Chondrocyte (in vitro differentiated cells): ENCODE measurements around the gene CPED1. TPM values are rescaled to one million over a fixed set of nuclear protein-coding genes. Genes with fewer than 3 reads are reported as not detected.
A peak's percentile ranks its signal among the peaks of the same experiment; 100 is the strongest.

ENCODE experiments used
- DNase-seq: peaks from one replicate; pipeline ENCODE4 v3.0.0; 2021; ENCODE audit warnings: mixed read lengths, low spot score
- H3K27ac Mint-ChIP-seq: one replicate; pipeline ENCODE4 v1.8.0; 2021; ENCODE audit warnings: mild to moderate bottlenecking, moderate library complexity, mixed read lengths; ENCODE audit not compliant: unreplicated experiment
- H3K27me3 Mint-ChIP-seq: 2 replicates; pipeline ENCODE4 v1.8.0; 2021; ENCODE audit warnings: low read depth, mixed read lengths
- H3K36me3 Mint-ChIP-seq: 2 replicates; pipeline ENCODE4 v1.8.0; 2021; ENCODE audit warnings: low read depth, mixed read lengths
- H3K4me1 Mint-ChIP-seq: 2 replicates; pipeline ENCODE4 v1.8.0; 2021; ENCODE audit warnings: low read depth, mild to moderate bottlenecking, mixed read lengths
- H3K4me3 Mint-ChIP-seq: one replicate; pipeline ENCODE4 v1.8.0; 2021; ENCODE audit warnings: mild to moderate bottlenecking, moderate library complexity, mixed read lengths; ENCODE audit not compliant: unreplicated experiment
- H3K9me3 Mint-ChIP-seq: 2 replicates; pipeline ENCODE4 v1.8.0; 2021; ENCODE audit warnings: low read depth, mixed read lengths
- CTCF ChIP-seq: fragments of 200-600 bp; sonication (generic); IDR thresholded peaks from 2 replicates; pipeline ENCODE4 v1.5.0; 2021; ENCODE audit warnings: antibody characterized with exemption, mild to moderate bottlenecking, moderate library complexity
- total RNA-seq: library from RNA; stranded (reverse); gene quantifications from 3 replicates; pipeline ENCODE4 v1.2.1, GENCODE V29; 2021

Gene CPED1
- total RNA-seq, 1 donor from 2014 or later = 2.8 TPM

GRCh38 chr7:120997882-120998474 lies 9.5 kb downstream of the CPED1 start:
- Mint-ChIP-seq H3K9me3 (no peaks in the 10 kb centered on the region), H3K4me1 (peaks cover 58% of the 10 kb centered on the region), H3K27me3 (no peaks in the 10 kb centered on the region), H3K4me3 (no peak overlapping the region), H3K27ac (no peak overlapping the region), H3K36me3 (no peaks in the 10 kb centered on the region)
- no peak for TF ChIP-seq CTCF
- no peak for DNase-seq

- Mint-ChIP-seq H3K4me1 (peaks cover 59% of the 10 kb centered on the region), H3K9me3 (no peaks in the 10 kb centered on the region), H3K27ac (no peak overlapping the region), H3K27me3 (no peaks in the 10 kb centered on the region), H3K4me3 (no peak overlapping the region), H3K36me3 (no peaks in the 10 kb centered on the region)
- DNase-seq = no peak
- no peak for TF ChIP-seq CTCF
These were observed 10.0 kb downstream of the CPED1 start for GRCh38 chr7:120998520-120998919.

GRCh38 chr7:120998996-120999565 lies 10.6 kb downstream of the CPED1 start:
- TF ChIP-seq CTCF = no peak
- no peak for DNase-seq
- no peak overlapping the region for H3K4me3 Mint-ChIP-seq
- no peaks in the 10 kb centered on the region for H3K27me3 Mint-ChIP-seq
- no peaks in the 10 kb centered on the region for H3K36me3 Mint-ChIP-seq
- H3K4me1 Mint-ChIP-seq = peaks cover 59% of the 10 kb centered on the region
- H3K27ac Mint-ChIP-seq = no peak overlapping the region
- no peaks in the 10 kb centered on the region for H3K9me3 Mint-ChIP-seq

DNA sequence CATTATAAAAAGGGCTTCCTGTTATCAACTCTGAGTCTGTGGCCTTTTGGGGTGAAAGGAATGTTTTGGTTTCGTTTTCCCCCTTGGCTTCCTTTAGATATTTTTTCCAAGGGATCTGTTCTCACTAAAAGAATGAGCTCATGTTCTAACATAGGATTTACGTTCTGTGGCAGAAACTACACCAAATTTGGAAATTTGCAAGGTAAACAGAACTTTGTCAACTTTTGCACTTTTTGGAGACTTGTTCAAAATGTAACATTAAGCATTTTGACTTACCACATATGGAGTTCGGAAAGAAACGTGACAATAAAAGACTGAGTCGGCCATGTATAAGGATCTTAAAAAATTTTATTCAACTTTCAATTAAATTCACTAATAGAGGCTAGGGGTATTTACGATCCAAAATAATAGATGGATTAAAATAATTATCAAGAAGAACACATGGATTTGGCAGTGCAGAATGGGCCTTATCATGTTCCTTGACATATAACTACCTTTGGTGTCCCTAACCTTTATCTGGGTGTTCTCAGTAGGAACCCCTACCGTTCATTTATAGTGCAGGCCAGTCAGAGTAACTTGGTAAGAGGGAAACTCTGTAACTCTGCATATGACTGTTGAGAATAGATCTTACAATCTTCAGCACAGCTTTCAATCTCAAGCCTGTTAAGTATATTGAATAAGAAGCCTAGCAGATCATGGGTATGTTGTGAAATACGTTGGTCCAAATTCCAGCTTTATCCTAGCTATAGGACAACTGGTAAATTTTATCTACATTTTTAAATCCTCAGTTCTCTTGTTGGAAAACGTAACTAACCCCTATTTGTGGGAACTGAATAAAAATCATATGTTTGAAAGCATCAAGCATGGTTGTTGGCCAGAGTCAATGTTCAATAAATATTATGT lies 11.8 kb downstream of the CPED1 start:
- TF ChIP-seq CTCF = no peak
- Mint-ChIP-seq H3K4me1 (peaks cover 56% of the 10 kb centered on the region), H3K27me3 (no peaks in the 10 kb centered on the region), H3K27ac (peak overlapping the region; percentile 81), H3K36me3 (no peaks in the 10 kb centered on the region), H3K9me3 (no peaks in the 10 kb centered on the region), H3K4me3 (peak overlapping the region; percentile 36)
- no peak for DNase-seq

DNA sequence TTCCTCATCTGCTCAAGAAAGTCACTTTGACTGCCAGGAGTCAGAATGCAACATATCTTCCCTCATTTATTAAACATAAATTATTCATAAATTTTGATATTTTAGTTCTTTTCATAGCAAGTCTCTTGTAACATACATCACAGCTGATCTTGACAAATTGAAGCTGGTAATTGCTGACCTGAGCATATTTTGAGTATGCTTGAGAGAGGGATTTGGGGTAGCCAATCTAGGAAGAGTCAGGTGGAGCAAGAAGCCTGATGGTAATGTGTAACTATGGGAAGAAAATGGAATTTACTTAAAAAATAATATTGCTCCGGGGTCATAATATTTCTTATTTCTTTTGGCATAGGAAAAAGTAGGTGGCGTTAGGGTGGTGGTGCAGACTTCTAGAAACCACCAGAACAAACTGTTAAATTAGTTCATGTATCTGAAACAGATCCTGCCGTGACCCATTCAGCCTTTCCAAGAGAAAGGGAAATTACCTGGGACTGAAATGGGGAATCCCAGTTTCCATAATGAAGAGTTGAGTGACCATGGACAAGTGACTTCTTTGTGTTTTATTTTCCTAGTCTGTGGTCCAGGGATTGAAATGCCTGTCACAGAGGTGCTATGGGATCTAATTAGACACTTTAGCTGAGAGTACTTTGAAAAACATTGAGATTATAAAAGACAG lies 12.9 kb downstream of the CPED1 start:
- Mint-ChIP-seq H3K4me3 (no peak overlapping the region), H3K27ac (peak overlapping the region; percentile 76), H3K27me3 (no peaks in the 10 kb centered on the region), H3K36me3 (no peaks in the 10 kb centered on the region), H3K9me3 (no peaks in the 10 kb centered on the region), H3K4me1 (peaks cover 50% of the 10 kb centered on the region)
- TF ChIP-seq CTCF = no peak
- no peak for DNase-seq
